Activated CD8-positive, alpha-beta memory T cell treated with anti-CD3 and anti-CD28 coated beads for 1 hour (primary cell): ENCODE data around the gene LRRC55.
"Not testable (repeated sequence)": the region's sequence is repeated elsewhere in the genome, so short reads cannot be mapped to it uniquely, and the experiment has no call there.

ENCODE experiments used
- DNase-seq, 2 donors: peaks; one replicate each; pipeline ENCODE4 v3.0.0-alpha.2; 2020; ENCODE audit warnings: low read depth in 1 of 2; ENCODE audit errors: extremely low read depth in 1 of 2

The LRRC55 gene

GRCh38 chr11:57160665-57161064 is 21.1 kb upstream of the LRRC55 start:
- no peak for DNase-seq

DNA sequence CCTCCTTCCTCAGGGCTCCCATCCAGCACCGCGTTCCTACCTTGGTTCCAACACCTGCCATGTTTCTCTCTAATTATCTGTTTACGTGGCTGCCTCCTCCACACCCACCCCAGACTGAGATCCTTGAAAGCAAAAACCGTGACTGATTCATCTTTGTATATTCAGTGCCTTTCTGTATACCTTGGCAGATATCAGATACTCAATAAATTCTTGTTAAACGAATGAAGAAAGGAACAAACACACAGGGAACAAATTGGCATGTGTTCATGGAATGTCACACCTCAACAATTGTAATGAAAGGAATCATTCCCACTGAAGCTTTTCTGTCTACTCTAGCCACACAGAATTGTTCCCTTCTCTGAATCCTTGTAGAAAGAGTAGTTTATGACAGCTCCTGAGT is 20.4 kb upstream of the LRRC55 start:
- no peak for DNase-seq

DNA sequence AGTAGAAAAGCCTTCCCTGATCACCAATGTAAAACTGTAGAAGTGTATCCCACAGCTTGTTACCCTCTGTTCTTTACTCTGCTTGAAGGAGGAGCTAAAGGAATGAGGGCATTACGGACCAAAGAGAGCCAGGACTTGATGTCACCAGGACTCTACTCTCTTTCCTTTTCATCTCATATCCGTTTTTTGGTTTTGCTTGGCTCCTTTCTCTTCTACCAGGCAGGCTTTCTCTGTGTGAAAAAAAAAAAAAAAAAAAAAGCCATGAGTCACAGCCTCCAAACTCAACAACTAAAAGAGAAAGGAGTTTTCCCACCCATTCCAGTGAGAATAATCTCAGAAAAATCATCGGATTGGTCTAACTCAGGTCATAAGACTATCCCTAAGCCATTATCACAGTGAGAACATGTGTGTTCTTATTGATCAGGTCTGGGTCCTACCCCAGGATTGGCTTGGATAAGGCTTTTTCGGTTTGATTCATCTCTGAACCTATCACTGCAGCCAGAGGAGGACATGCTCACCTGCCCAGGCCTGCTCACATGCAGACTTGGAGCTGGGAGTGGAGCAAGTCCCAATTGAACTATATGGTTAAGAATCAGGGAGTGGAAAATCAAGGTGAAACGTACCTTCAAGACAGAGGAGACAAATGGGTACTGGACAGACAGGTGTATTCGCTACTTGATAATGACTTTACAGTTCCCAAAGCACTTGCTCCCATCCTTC is 19.4 kb upstream of the LRRC55 start:
- no peak for DNase-seq

DNA sequence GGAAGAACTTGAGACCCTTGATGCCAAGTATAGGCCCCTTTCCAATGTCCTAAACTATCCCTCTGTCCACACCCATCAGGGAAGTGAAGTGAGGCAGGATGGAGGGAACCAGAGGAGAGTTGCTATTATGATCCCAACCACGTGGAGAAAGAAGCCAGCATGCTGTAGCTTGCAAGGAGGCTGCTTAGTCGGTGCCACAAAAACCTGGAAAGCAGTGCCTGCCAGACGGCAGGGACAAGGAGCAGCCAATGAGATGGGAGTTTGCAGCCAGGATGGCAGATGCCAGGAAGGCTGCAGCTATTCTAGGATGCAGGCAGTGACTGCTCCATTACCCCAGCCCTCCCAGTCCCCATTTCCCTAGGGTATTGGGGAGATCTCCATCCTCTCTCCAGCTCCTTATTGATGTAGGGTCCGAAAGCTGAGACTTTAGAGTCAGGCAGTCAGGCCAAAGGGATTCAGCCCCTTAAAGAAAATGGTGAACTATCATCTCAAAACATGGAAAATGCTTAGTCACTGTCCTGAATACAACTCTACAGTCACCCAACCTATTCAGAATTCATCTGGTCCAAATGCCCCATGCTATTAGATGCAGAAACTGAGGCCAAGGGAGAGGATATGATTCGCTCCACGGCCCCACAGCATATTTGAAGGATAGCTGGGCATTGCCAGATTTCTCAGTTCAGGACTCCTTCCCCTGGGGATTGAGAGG is 18.4 kb upstream of the LRRC55 start:
- DNase-seq = no peak

GRCh38 chr11:57164317-57164716 is 17.4 kb upstream of the LRRC55 start:
- no peak for DNase-seq

DNA sequence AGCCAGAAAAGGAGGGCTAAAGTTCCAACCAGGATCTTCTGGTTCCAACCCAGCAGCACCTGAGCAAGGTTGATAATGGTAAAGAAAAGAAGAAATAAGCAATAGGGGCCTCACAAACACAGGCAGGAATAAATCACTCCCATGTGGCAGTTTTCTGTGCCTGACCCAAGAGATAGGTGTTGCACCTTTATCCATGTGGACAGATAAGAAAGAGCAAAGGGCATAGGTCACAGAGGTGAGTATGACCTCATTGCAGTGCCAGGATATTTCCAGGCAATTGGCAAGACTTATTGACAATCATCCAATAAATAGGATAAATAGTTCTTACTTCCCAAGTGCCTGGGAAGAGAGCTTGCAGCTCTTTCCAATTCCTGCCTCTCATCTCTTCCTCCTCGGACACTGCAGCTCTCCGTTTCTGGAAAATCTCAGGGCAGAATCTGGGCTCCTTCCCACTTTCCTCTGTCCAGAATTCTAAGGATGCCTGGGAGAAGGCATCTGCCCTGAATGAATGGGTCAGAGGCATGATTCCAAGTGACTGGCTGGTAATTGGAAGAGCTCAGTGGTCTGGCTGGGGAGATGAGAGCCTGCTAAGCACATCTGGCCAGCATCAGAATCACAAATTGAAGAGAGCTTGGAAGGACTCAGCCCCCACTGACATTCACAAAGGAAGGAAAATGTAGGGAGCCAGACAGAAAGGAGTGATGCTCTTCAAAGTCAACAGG is 14.5 kb upstream of the LRRC55 start:
- DNase-seq = no peak

GRCh38 chr11:57169732-57170313 is 11.9 kb upstream of the LRRC55 start:
- DNase-seq = not testable (repeated sequence)

GRCh38 chr11:57172031-57172430 is 9.7 kb upstream of the LRRC55 start:
- no peak for DNase-seq

GRCh38 chr11:57174656-57175055 is 7.1 kb upstream of the LRRC55 start:
- DNase-seq = no peak

DNA sequence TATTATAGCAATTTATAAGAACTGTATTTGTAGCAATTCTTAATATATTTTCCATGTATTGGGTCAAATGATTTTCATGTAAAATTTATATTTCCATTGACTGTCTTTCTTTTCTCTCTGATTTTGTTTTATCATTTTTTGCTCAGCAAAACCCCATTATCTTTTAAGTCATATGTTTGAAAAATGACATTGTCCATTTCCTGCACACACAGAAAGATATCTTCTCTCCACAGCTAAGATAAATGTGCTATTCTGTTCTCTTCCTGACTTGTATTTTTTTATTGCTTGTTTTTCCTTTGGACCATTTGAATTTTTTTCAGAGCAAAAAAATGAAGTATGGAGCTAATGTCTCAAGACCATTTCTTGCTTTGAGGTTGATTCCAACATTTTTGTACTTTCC is 6.3 kb upstream of the LRRC55 start:
- no peak for DNase-seq

GRCh38 chr11:57178334-57178733 is 3.4 kb upstream of the LRRC55 start:
- DNase-seq = no peak

- no peak for DNase-seq
Measured at GRCh38 chr11:57179681-57180080, 2.1 kb upstream of the LRRC55 start.

GRCh38 chr11:57180081-57180561 is 1.6 kb upstream of the LRRC55 start:
- DNase-seq = no peak

DNA sequence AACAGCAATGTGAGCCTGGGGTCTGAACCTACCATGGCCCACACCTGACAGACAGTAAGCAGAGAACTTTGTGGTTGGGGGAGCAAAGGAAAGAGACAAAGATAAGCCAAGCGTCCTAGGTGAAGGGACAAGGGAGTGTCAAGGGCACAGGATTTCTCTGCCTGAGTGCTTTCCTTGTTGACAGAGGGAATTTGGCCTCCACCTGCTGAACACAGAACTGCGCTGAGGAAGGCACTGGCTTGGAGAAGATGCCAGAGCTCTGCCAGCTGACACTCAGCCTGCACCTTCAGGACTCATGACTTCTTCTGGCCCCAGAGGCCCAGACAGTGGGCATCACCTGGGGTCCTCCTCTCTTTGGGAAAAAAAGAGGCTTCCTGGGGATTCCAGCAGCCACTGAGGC is 789 bp upstream of the LRRC55 start:
- no peak for DNase-seq

- DNase-seq = no peak
Measured at GRCh38 chr11:57182896-57183295, 1.1 kb downstream of the LRRC55 start.

DNA sequence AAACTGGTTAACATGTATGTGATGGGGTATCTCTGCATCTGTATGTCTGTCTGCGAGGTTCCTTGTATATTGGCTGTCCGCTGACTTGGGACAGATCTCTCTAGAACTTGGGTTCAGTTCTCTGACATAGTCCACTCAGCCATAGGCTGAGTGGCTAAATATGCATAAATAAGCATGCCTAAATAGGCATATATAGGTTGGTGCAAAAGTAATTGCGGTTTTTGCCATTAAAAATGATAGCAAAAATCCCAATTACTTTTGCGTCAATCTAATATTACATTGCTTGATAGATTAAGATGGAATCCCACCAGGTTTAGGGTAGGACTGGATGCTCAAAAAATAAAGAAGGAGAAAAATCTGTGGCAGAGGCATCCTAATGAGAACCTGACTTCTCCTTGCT is 8.8 kb downstream of the LRRC55 start:
- no peak for DNase-seq

- DNase-seq = no peak
Measured at GRCh38 chr11:57191311-57192219, 9.8 kb downstream of the LRRC55 start.

- no peak for DNase-seq
Measured at GRCh38 chr11:57192316-57192715, 10.6 kb downstream of the LRRC55 start.

DNA sequence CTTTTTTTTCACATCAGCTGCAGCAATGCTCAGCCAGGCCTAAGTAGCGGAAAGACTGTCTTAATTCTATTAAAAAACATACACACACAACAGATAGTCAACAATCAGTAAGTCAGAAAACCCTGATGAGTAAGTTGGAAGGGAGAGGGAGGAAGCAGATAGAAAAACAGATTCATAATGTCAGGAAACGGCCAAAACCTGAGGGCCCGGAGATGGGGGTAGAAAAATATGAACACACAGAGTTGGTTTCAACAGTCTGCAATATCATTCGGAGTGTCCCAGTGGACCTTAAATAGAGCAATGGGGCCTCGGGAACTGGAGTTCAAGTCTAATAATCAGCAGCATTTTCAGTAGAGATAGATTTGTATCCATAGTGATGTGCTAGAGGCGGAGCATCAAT is 14.8 kb downstream of the LRRC55 start:
- DNase-seq = no peak

DNA sequence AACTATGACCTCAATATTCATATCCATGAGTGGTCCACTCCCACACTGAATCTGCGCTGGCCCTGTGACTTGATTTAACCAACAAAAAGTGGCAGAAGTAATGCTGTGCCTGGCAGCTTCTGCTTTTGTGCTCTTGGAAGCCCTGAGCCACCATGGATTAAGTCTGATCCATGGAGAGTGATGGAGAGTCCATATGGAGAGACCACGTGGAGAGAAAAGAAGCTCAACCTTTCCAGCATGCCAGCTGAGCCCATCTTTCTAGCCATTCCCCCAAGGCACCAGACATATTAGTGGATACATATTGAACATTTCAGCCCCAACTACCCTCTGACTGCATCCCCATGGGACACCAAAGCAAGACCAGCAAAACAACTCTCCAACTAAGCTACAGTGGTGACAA is 16.0 kb downstream of the LRRC55 start:
- no peak for DNase-seq
